Astrocyte (in vitro differentiated cells and primary cell): ENCODE measurements around the gene GRK5. TPM values are rescaled to one million over a fixed set of nuclear protein-coding genes. Genes with fewer than 3 reads are reported as not detected.
"Not testable (repeated sequence)": the region's sequence is repeated elsewhere in the genome, so short reads cannot be mapped to it uniquely, and the experiment has no call there.

Experiments used
- DNase-seq: peaks from one replicate; pipeline ENCODE4 v3.0.0-alpha.2; 2010; ENCODE audit warnings: low read depth
- FAIRE-seq: peaks from 2 replicates; lab custom pipeline; 2011; peaks lifted over from hg19 to GRCh38; lab: Jason Lieb, UNC
- H2AFZ ChIP-seq: 2 replicates; pipeline ENCODE4 v1.6.0; 2012; ENCODE audit warnings: low read depth, low read length, inconsistent platforms
- H3K27ac ChIP-seq: 2 replicates; pipeline ENCODE4 v1.5.1; 2011; ENCODE audit warnings: low read depth, low read length, inconsistent platforms
- H3K27me3 ChIP-seq: 2 replicates; pipeline ENCODE4 v1.6.0; 2011; ENCODE audit warnings: low read length, inconsistent platforms; ENCODE audit not compliant: insufficient read depth
- H3K36me3 ChIP-seq: 2 replicates; pipeline ENCODE4 v1.5.1; 2011; ENCODE audit warnings: low read length, inconsistent platforms; ENCODE audit not compliant: insufficient read depth
- H3K4me1 ChIP-seq: 2 replicates; pipeline ENCODE4 v1.5.1; 2011; ENCODE audit warnings: low read length, inconsistent platforms; ENCODE audit not compliant: insufficient read depth
- H3K4me2 ChIP-seq: 2 replicates; pipeline ENCODE4 v1.6.0; 2012; ENCODE audit warnings: low read length, inconsistent platforms
- H3K4me3 ChIP-seq: 2 replicates; pipeline ENCODE4 v1.5.1; 2011; ENCODE audit warnings: low read depth, mild to moderate bottlenecking, low read length, inconsistent platforms; ENCODE audit not compliant: insufficient read depth
- H3K79me2 ChIP-seq: 2 replicates; pipeline ENCODE4 v1.6.0; 2012; ENCODE audit warnings: mild to moderate bottlenecking, low read length, inconsistent platforms; ENCODE audit not compliant: insufficient read depth
- H3K9ac ChIP-seq: 2 replicates; pipeline ENCODE4 v1.6.0; 2012; ENCODE audit warnings: mild to moderate bottlenecking, low read length, inconsistent platforms
- H3K9me3 ChIP-seq: 2 replicates; pipeline ENCODE4 v1.5.1; 2012; ENCODE audit warnings: low read depth, mild to moderate bottlenecking, low read length, inconsistent platforms; ENCODE audit not compliant: insufficient read depth
- H4K20me1 ChIP-seq: 2 replicates; pipeline ENCODE4 v1.6.0; 2012; ENCODE audit warnings: low read length, inconsistent platforms; ENCODE audit not compliant: insufficient read depth
- H3K27ac Mint-ChIP-seq: one replicate; pipeline ENCODE4 v1.8.0; 2021; ENCODE audit warnings: mild to moderate bottlenecking, mixed read lengths; ENCODE audit not compliant: unreplicated experiment
- H3K27me3 Mint-ChIP-seq: one replicate; pipeline ENCODE4 v1.8.0; 2021; ENCODE audit warnings: low read depth, mixed read lengths; ENCODE audit not compliant: unreplicated experiment
- H3K36me3 Mint-ChIP-seq: one replicate; pipeline ENCODE4 v1.8.0; 2021; ENCODE audit warnings: low read depth, mixed read lengths; ENCODE audit not compliant: unreplicated experiment
- H3K4me1 Mint-ChIP-seq: one replicate; pipeline ENCODE4 v1.8.0; 2021; ENCODE audit warnings: low read depth, mixed read lengths; ENCODE audit not compliant: unreplicated experiment
- H3K4me3 Mint-ChIP-seq: one replicate; pipeline ENCODE4 v1.8.0; 2021; ENCODE audit warnings: mild to moderate bottlenecking, moderate library complexity, mixed read lengths; ENCODE audit not compliant: unreplicated experiment
- H3K9me3 Mint-ChIP-seq: one replicate; pipeline ENCODE4 v1.8.0; 2021; ENCODE audit warnings: mild to moderate bottlenecking, mixed read lengths; ENCODE audit not compliant: unreplicated experiment
- EZH2 ChIP-seq: IDR thresholded peaks from 2 replicates; pipeline ENCODE4 v1.6.1; 2012; ENCODE audit warnings: mild to moderate bottlenecking, low read length, inconsistent platforms; ENCODE audit not compliant: insufficient read depth
- total RNA-seq: library from RNA; stranded (reverse); gene quantifications from 2 replicates; pipeline ENCODE4 v1.2.1, GENCODE V29; 2021
- TF ChIP-seq, protein P1 (sequence below): IDR thresholded peaks from 2 replicates; pipeline ENCODE4 v1.5.1; 2011; ENCODE audit warnings: low read depth, mild to moderate bottlenecking, inconsistent platforms, low read length, moderate library complexity; ENCODE audit not compliant: insufficient read depth

GRK5 gene
- total RNA-seq, 1 donor from 2014 or later, result 8.5 TPM

DNA sequence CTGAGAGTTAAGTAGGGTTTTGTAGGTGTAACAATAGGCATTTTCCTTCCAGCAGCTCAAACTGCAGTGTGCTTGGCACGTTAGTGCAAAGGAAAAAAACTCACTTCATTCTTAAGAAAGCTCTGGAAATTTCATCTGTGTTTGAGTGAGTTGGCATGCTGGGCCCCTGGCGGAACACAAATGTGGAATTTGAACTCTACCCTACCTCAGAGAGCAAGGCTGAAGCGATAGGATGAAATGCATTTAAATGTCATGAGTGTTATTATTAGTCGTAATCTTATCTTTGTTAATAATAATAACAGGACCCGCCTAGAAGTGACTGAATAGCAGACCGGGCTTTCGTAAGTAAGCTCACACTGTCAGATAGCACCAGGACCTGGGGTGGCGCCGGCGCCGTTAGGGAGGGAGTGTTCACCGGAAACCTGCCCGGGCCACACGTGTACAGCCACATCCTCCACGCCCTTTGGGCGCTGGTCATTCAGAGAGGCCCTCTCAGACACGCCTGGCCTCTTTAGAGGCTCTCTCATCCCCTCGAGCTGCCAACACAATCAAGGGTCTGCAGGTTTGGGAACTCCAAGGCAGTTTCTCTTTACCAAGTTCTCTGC, 63.5 kb downstream of the GRK5 start:
- Histone ChIP-seq H3K27me3 (peaks cover 2% of the 10 kb centered on the region), H3K27ac (no peak overlapping the region), H3K9me3 (no peaks in the 10 kb centered on the region), H2AFZ (no peak overlapping the region), H3K4me1 (peaks cover 20% of the 10 kb centered on the region), H3K36me3 (no peaks in the 10 kb centered on the region), H3K79me2 (peaks cover 24% of the 10 kb centered on the region), H4K20me1 (peaks cover 61% of the 10 kb centered on the region), H3K4me3 (no peak overlapping the region), H3K4me2 (peak overlapping the region; percentile 57), H3K9ac (no peak overlapping the region)
- DNase-seq (peak; percentile 27), FAIRE-seq (no peak)
- no peak overlapping the region for H3K27ac Mint-ChIP-seq
- H3K36me3 Mint-ChIP-seq, result no peaks in the 10 kb centered on the region
- no peaks in the 10 kb centered on the region for H3K9me3 Mint-ChIP-seq
- H3K4me1 Mint-ChIP-seq, result peaks cover 9% of the 10 kb centered on the region
- no peak overlapping the region for H3K4me3 Mint-ChIP-seq
- TF ChIP-seq EZH2, result no peak
- TF ChIP-seq, protein P1, sequence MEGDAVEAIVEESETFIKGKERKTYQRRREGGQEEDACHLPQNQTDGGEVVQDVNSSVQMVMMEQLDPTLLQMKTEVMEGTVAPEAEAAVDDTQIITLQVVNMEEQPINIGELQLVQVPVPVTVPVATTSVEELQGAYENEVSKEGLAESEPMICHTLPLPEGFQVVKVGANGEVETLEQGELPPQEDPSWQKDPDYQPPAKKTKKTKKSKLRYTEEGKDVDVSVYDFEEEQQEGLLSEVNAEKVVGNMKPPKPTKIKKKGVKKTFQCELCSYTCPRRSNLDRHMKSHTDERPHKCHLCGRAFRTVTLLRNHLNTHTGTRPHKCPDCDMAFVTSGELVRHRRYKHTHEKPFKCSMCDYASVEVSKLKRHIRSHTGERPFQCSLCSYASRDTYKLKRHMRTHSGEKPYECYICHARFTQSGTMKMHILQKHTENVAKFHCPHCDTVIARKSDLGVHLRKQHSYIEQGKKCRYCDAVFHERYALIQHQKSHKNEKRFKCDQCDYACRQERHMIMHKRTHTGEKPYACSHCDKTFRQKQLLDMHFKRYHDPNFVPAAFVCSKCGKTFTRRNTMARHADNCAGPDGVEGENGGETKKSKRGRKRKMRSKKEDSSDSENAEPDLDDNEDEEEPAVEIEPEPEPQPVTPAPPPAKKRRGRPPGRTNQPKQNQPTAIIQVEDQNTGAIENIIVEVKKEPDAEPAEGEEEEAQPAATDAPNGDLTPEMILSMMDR, result no peak
- peaks cover 2% of the 10 kb centered on the region for H3K27me3 Mint-ChIP-seq

DNA sequence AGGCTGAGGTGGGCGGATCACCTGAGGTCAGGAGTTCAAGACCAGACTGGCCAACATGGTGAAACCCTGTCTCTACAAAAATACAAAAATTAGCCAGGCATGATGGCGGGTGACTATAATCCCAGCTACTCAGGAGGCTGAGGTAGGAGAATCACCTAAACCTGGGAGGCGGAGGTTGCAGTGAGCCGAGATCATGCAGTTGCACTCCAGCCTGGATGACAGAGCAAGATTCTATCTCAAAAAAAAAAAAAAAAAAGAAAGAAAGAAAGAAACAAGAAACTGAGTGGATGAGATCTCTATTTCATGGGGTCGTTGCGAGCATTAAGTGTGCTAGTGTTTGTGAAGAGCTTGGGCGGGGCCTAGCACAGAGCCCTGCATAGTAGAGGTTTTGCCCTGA, 65.0 kb downstream of the GRK5 start:
- peaks cover 31% of the 10 kb centered on the region for H3K79me2 ChIP-seq
- H3K9ac ChIP-seq, H3K27ac ChIP-seq, FAIRE-seq, H3K4me2 ChIP-seq, H3K9me3 ChIP-seq, H3K4me1 Mint-ChIP-seq, H3K27ac Mint-ChIP-seq, H3K36me3 ChIP-seq, H3K27me3 Mint-ChIP-seq, H3K9me3 Mint-ChIP-seq, H3K4me3 Mint-ChIP-seq, DNase-seq, H3K36me3 Mint-ChIP-seq, H3K4me3 ChIP-seq, H3K27me3 ChIP-seq, H2AFZ ChIP-seq: not testable (repeated sequence)
- peaks cover 68% of the 10 kb centered on the region for H4K20me1 ChIP-seq
- peaks cover 20% of the 10 kb centered on the region for H3K4me1 ChIP-seq

DNA sequence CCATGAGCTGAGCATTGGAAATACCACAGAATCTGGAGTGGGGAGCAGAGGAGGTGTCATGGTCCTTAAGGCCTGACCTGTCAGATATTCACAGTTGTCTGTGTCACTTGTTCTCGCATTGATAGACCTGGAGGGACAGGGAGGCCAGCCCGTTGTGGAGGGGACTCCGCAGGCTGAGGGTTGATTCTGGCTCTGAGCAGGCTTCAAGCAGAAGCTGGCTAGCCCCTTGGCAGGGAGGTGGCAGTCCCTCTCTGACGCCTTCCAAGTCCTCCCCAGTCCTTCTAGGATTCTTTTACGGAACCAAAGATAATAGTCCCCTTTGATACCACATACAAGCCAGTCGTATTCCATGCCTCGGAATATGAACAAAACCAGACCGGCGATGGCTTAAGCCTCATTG, 65.4 kb downstream of the GRK5 start:
- H3K36me3 ChIP-seq, result no peaks in the 10 kb centered on the region
- no peak for FAIRE-seq
- peaks cover 2% of the 10 kb centered on the region for H3K27me3 ChIP-seq
- no peak overlapping the region for H2AFZ ChIP-seq
- no peak for TF ChIP-seq EZH2
- TF ChIP-seq, protein P1, result no peak
- H3K4me1 ChIP-seq, result peaks cover 20% of the 10 kb centered on the region
- H3K4me3 ChIP-seq, result no peak overlapping the region
- H3K27ac ChIP-seq, result no peak overlapping the region
- H3K9me3 Mint-ChIP-seq, result no peaks in the 10 kb centered on the region
- H3K4me1 Mint-ChIP-seq, result peaks cover 9% of the 10 kb centered on the region
- no peak overlapping the region for H3K9ac ChIP-seq
- H3K79me2 ChIP-seq, result peaks cover 31% of the 10 kb centered on the region
- H3K9me3 ChIP-seq, result no peaks in the 10 kb centered on the region
- no peak for DNase-seq
- peaks cover 4% of the 10 kb centered on the region for H3K36me3 Mint-ChIP-seq
- peaks cover 2% of the 10 kb centered on the region for H3K27me3 Mint-ChIP-seq
- H3K27ac Mint-ChIP-seq, result no peak overlapping the region
- H4K20me1 ChIP-seq, result peaks cover 68% of the 10 kb centered on the region
- no peak overlapping the region for H3K4me2 ChIP-seq
- H3K4me3 Mint-ChIP-seq, result no peak overlapping the region
